Prostate gland (tissue), 2 donors: Measurements from ENCODE around the gene PTP4A1.

Source experiments
- CTCF ChIP-seq, 4 experiments: fragments of 200-600 bp in 2 of 4; fragments of 450-650 bp in 2 of 4; sonication (generic) in 2 of 4; IDR thresholded peaks; 1 replicate in 3 of 4; 2 replicates in 1 of 4; pipeline ENCODE4 v1.5.1; 2016 to 2019; ENCODE audit warnings: antibody characterized with exemption in 4 of 4, mild to moderate bottlenecking in 2 of 4, moderate library complexity in 2 of 4
- POLR2A ChIP-seq: fragments of 450-650 bp; IDR thresholded peaks from one replicate; pipeline ENCODE4 v1.6.1; 2016; ENCODE audit warnings: antibody characterized with exemption, mild to moderate bottlenecking

- TF ChIP-seq CTCF (IDR thresholded peaks at IDR 0.05): no peak
- TF ChIP-seq POLR2A: no peak
These were observed 12.3 kb downstream of the PTP4A1 start for GRCh38 chr6:63584566-63584965.
